Activated CD4-positive, alpha-beta T cell treated with anti-CD3 and anti-CD28 coated beads, Interleukin-2, amount 10 ng/mL, durations not matched to agents 24 days and 14 days (primary cell): ENCODE data around the gene YTHDC2. TPM values are rescaled to one million over a fixed set of nuclear protein-coding genes. Genes with fewer than 3 reads are reported as not detected.

ENCODE experiments used
- DNase-seq: peaks from one replicate; pipeline ENCODE4 v3.0.0; 2022
- H3K27ac Mint-ChIP-seq: one replicate; pipeline ENCODE4 v1.8.0; 2022; ENCODE audit warnings: mild to moderate bottlenecking, mixed read lengths
- H3K27me3 Mint-ChIP-seq: one replicate; pipeline ENCODE4 v1.8.0; 2022; ENCODE audit warnings: mixed read lengths
- H3K36me3 Mint-ChIP-seq: one replicate; pipeline ENCODE4 v1.8.0; 2022; ENCODE audit warnings: low read depth, mild to moderate bottlenecking, mixed read lengths
- H3K4me1 Mint-ChIP-seq: one replicate; pipeline ENCODE4 v1.8.0; 2021; ENCODE audit warnings: mixed read lengths
- H3K4me3 Mint-ChIP-seq: one replicate; pipeline ENCODE4 v1.8.0; 2022; ENCODE audit warnings: mild to moderate bottlenecking, moderate library complexity, mixed read lengths
- H3K9me3 Mint-ChIP-seq: one replicate; pipeline ENCODE4 v1.8.0; 2021; ENCODE audit warnings: mixed read lengths
- intact Hi-C: fragments of 100-400 bp; cut with micrococcal nuclease; formaldehyde crosslinking; loops from one replicate; pipeline ENCODE4 v1.15.1; 2023
- total RNA-seq: library from RNA; stranded (reverse); gene quantifications from 2 replicates; pipeline ENCODE4 v1.2.3, GENCODE V29; 2022

The YTHDC2 gene
- total RNA-seq, 1 donor from 2014 or later, result 26.0 TPM

- Mint-ChIP-seq H3K4me3 (no peak overlapping the region), H3K4me1 (no peaks in the 10 kb centered on the region), H3K9me3 (peaks cover 6% of the 10 kb centered on the region), H3K36me3 (peaks cover 40% of the 10 kb centered on the region), H3K27me3 (no peaks in the 10 kb centered on the region), H3K27ac (no peak overlapping the region)
- no peak for DNase-seq
- intact Hi-C loops, result no loop called here
These were observed 18.1 kb downstream of the YTHDC2 start for GRCh38 chr5:113531481-113532159.

DNA sequence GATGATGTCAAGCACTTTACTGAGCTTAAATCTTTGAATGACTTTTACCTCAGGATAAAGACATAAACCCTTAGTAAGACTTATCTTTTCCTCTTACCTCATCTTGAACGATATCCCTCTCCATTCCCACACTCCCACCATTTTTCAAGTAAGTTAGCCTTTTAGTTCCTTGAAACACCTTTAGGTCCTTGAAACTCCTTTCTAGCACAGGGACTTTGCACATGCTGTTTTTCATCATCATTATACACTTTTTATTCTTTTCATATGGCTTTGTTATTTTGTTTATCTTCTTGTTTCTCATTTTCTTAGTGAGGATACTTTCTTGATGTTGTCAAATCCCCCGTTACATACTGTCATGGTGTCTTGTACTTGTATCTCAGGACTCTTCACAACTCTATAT, 24.8 kb downstream of the YTHDC2 start:
- Mint-ChIP-seq H3K36me3 (peaks cover 35% of the 10 kb centered on the region), H3K9me3 (no peaks in the 10 kb centered on the region), H3K4me1 (peaks cover 4% of the 10 kb centered on the region), H3K27ac (no peak overlapping the region), H3K4me3 (no peak overlapping the region), H3K27me3 (no peaks in the 10 kb centered on the region)
- DNase-seq, result no peak
- intact Hi-C loops, result no loop called here

- no peak for DNase-seq
- no peaks in the 10 kb centered on the region for H3K9me3 Mint-ChIP-seq
- H3K27ac Mint-ChIP-seq, result no peak overlapping the region
- H3K4me3 Mint-ChIP-seq, result no peak overlapping the region
- intact Hi-C loops, result loop anchor here (1.0 kb wide), 1 partner anchor 9 kb away; no protein-coding TSS in a partner anchor
- H3K36me3 Mint-ChIP-seq, result peaks cover 47% of the 10 kb centered on the region
- H3K27me3 Mint-ChIP-seq, result no peaks in the 10 kb centered on the region
- peaks cover 11% of the 10 kb centered on the region for H3K4me1 Mint-ChIP-seq
These were observed 33.2 kb downstream of the YTHDC2 start for GRCh38 chr5:113546703-113547183.

DNA sequence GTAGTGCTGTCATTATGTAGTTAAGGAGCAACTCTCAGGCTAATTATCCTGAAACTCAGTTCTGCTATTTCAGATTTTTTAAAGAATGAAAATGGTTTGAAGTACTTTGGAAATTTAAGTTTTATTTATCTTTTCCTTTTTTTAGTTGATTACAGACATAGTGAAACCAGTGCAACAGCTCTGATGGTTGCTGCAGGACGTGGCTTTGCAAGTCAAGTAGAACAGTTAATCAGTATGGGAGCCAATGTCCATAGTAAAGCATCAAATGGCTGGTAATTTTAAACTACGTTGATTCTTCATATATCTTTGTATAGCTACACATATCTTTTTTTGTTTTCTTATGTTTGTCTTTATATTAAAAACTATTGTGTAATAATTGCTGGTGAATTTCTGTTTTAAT, 34.9 kb downstream of the YTHDC2 start:
- H3K9me3 Mint-ChIP-seq, result no peaks in the 10 kb centered on the region
- no peaks in the 10 kb centered on the region for H3K27me3 Mint-ChIP-seq
- no peak overlapping the region for H3K4me3 Mint-ChIP-seq
- peaks cover 52% of the 10 kb centered on the region for H3K36me3 Mint-ChIP-seq
- H3K27ac Mint-ChIP-seq, result no peak overlapping the region
- DNase-seq, result no peak
- H3K4me1 Mint-ChIP-seq, result peaks cover 11% of the 10 kb centered on the region
- intact Hi-C loops, result no loop called here

GRCh38 chr5:113552137-113552536, 38.6 kb downstream of the YTHDC2 start:
- Mint-ChIP-seq H3K4me1 (peaks cover 4% of the 10 kb centered on the region), H3K36me3 (peaks cover 43% of the 10 kb centered on the region)

DNA sequence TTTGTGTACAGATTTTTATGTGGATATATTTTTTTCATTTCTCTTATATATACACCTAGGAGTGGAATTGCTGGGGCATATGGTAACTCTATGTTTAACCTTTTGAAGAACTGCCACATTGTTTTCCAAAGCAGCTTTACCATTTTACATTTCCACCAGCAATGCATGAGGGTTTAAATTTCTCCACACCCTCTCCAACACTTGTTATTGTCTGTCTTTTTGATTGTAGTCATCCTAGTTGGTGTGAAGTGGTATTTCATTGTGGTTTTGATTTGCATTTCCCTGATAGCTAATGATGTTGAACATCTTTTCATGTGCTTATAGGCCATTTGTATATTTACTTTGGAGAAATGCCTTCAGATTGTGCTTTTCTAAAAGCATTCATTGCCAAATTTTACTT, 39.1 kb downstream of the YTHDC2 start:
- no peaks in the 10 kb centered on the region for H3K27me3 Mint-ChIP-seq
- no peak for DNase-seq
- peaks cover 40% of the 10 kb centered on the region for H3K36me3 Mint-ChIP-seq
- no peaks in the 10 kb centered on the region for H3K9me3 Mint-ChIP-seq
- peaks cover 2% of the 10 kb centered on the region for H3K4me1 Mint-ChIP-seq
- no peak overlapping the region for H3K27ac Mint-ChIP-seq
- H3K4me3 Mint-ChIP-seq, result no peak overlapping the region
- intact Hi-C loops, result no loop called here

More at GRCh38 chr5:113552137-113552536, 38.6 kb downstream of the YTHDC2 start:
- no peak for DNase-seq
- H3K4me3 Mint-ChIP-seq, result no peak overlapping the region
- H3K27ac Mint-ChIP-seq, result no peak overlapping the region
- no peaks in the 10 kb centered on the region for H3K27me3 Mint-ChIP-seq
- intact Hi-C loops, result no loop called here
- no peaks in the 10 kb centered on the region for H3K9me3 Mint-ChIP-seq

GRCh38 chr5:113562828-113563400, 49.4 kb downstream of the YTHDC2 start:
- H3K4me3 Mint-ChIP-seq, result no peak overlapping the region
- H3K27me3 Mint-ChIP-seq, result no peaks in the 10 kb centered on the region
- no peaks in the 10 kb centered on the region for H3K4me1 Mint-ChIP-seq
- no peak overlapping the region for H3K27ac Mint-ChIP-seq
- H3K9me3 Mint-ChIP-seq, result no peaks in the 10 kb centered on the region
- peaks cover 43% of the 10 kb centered on the region for H3K36me3 Mint-ChIP-seq
- DNase-seq, result no peak
- intact Hi-C loops, result no loop called here

- Mint-ChIP-seq H3K36me3 (peaks cover 69% of the 10 kb centered on the region), H3K27me3 (no peaks in the 10 kb centered on the region), H3K4me1 (peaks cover 6% of the 10 kb centered on the region), H3K4me3 (no peak overlapping the region), H3K27ac (no peak overlapping the region), H3K9me3 (peaks cover 9% of the 10 kb centered on the region)
- DNase-seq, result no peak
- intact Hi-C loops, result no loop called here
These were observed 55.9 kb downstream of the YTHDC2 start for GRCh38 chr5:113569396-113569795.

GRCh38 chr5:113572716-113573115, 59.2 kb downstream of the YTHDC2 start:
- H3K9me3 Mint-ChIP-seq, result peaks cover 9% of the 10 kb centered on the region
- peaks cover 59% of the 10 kb centered on the region for H3K36me3 Mint-ChIP-seq
- peaks cover 10% of the 10 kb centered on the region for H3K4me1 Mint-ChIP-seq
- H3K27me3 Mint-ChIP-seq, result no peaks in the 10 kb centered on the region
- H3K4me3 Mint-ChIP-seq, result no peak overlapping the region
- H3K27ac Mint-ChIP-seq, result no peak overlapping the region
- DNase-seq, result no peak
- intact Hi-C loops, result no loop called here

- Mint-ChIP-seq H3K4me3 (no peak overlapping the region), H3K4me1 (peaks cover 10% of the 10 kb centered on the region), H3K27me3 (no peaks in the 10 kb centered on the region), H3K36me3 (peaks cover 51% of the 10 kb centered on the region), H3K9me3 (peaks cover 9% of the 10 kb centered on the region), H3K27ac (no peak overlapping the region)
- intact Hi-C loops, result no loop called here
- no peak for DNase-seq
These were observed 60.9 kb downstream of the YTHDC2 start for GRCh38 chr5:113574417-113574816.

DNA sequence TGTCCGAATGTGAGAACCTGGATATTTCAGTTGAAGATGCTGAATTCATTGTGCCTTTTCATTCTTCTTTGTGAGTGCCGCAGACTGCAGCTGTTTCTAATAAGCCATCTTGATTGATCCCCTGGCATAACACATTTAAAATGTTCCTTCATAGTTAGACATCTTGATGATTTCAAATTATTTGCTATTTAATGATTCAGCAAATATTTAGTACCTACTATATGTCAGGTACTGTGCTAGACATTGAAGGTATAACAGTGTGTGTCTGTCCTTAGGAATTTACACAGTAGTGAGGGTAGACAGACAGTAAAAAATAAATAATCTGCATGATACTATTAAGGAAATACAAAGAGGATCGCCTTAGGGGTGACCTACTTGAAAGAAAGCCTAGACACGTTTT, 61.6 kb downstream of the YTHDC2 start:
- Mint-ChIP-seq H3K9me3 (peaks cover 9% of the 10 kb centered on the region), H3K27ac (no peak overlapping the region), H3K36me3 (peaks cover 51% of the 10 kb centered on the region), H3K4me3 (no peak overlapping the region), H3K27me3 (no peaks in the 10 kb centered on the region), H3K4me1 (peaks cover 10% of the 10 kb centered on the region)
- intact Hi-C loops, result no loop called here
- DNase-seq, result no peak

GRCh38 chr5:113578091-113578490, 64.6 kb downstream of the YTHDC2 start:
- Mint-ChIP-seq H3K36me3 (peaks cover 30% of the 10 kb centered on the region), H3K9me3 (no peaks in the 10 kb centered on the region), H3K27me3 (no peaks in the 10 kb centered on the region), H3K4me3 (no peak overlapping the region), H3K27ac (no peak overlapping the region), H3K4me1 (peaks cover 10% of the 10 kb centered on the region)
- no peak for DNase-seq
- intact Hi-C loops, result no loop called here

- peaks cover 22% of the 10 kb centered on the region for H3K36me3 Mint-ChIP-seq
- no peak for DNase-seq
- H3K27ac Mint-ChIP-seq, result no peak overlapping the region
- no peaks in the 10 kb centered on the region for H3K4me1 Mint-ChIP-seq
- H3K9me3 Mint-ChIP-seq, result no peaks in the 10 kb centered on the region
- no peak overlapping the region for H3K4me3 Mint-ChIP-seq
- H3K27me3 Mint-ChIP-seq, result no peaks in the 10 kb centered on the region
- intact Hi-C loops, result no loop called here
These were observed 67.9 kb downstream of the YTHDC2 start for GRCh38 chr5:113581388-113581787.

GRCh38 chr5:113598150-113598549, 84.7 kb downstream of the YTHDC2 start:
- intact Hi-C loops, result no loop called here
- no peak for DNase-seq
- H3K27me3 Mint-ChIP-seq, result peaks cover 10% of the 10 kb centered on the region
- no peak overlapping the region for H3K27ac Mint-ChIP-seq
- H3K4me3 Mint-ChIP-seq, result no peak overlapping the region
- H3K36me3 Mint-ChIP-seq, result peaks cover 9% of the 10 kb centered on the region
- H3K4me1 Mint-ChIP-seq, result no peaks in the 10 kb centered on the region
- H3K9me3 Mint-ChIP-seq, result no peaks in the 10 kb centered on the region
